ENCODE results near the gene COX19. TPM values are rescaled to one million over a fixed set of nuclear protein-coding genes. Genes with fewer than 3 reads are reported as not detected.

The COX19 gene
- total and polyA plus RNA-seq, 2 of the 13 experiments (the other 11 are each of a cell fraction or from before 2014, with no cell fraction given), result 11.5 to 21.7 TPM

GRCh38 chr7:977326-978048 is 2.1 kb upstream of the COX19 start (continued):
- peak; percentile 62; the same call in 1 of the 2 replicates for TF ChIP-seq CSRNP1 (CRISPR knock-in tag; IDR thresholded peaks at IDR 0.05)
- peak; percentile 87 for TF ChIP-seq ZNF709 (CRISPR knock-in tag; IDR thresholded peaks at IDR 0.05)
- no peak for TF ChIP-seq ZNF569 (CRISPR knock-in tag; IDR thresholded peaks at IDR 0.05; ENCODE audit: borderline replicate concordance)
- peak; percentile 95 for TF ChIP-seq NCOA2 (CRISPR knock-in tag; IDR thresholded peaks at IDR 0.05)
- peak; percentile 32; the same call in 1 of the 2 replicates for TF ChIP-seq BCL3 (CRISPR knock-in tag; IDR thresholded peaks at IDR 0.05)
- 0 out of 2 replicates have a peak, but pooled peaks have one; percentile 86 for TF ChIP-seq GFI1 (CRISPR knock-in tag; IDR thresholded peaks at IDR 0.05; ENCODE audit: borderline replicate concordance)
- TF ChIP-seq ZNF143 (CRISPR knock-in tag; IDR thresholded peaks at IDR 0.05), result peak; percentile 63; the same call in 1 of the 2 replicates
- no peak for TF ChIP-seq LCORL (IDR thresholded peaks at IDR 0.05)
- peak; percentile 56; the same call in 1 of the 2 replicates for TF ChIP-seq LCORL (CRISPR knock-in tag; IDR thresholded peaks at IDR 0.05)
- peak; percentile 15; the same call in 1 of the 2 replicates for TF ChIP-seq HMG20A (CRISPR knock-in tag; IDR thresholded peaks at IDR 0.05; ENCODE audit: borderline replicate concordance)
- peak; percentile 86; the same call in 1 of the 2 replicates for TF ChIP-seq STAT6 (CRISPR knock-in tag; IDR thresholded peaks at IDR 0.05; ENCODE audit: borderline replicate concordance)
- peak; percentile 64; the same call in 1 of the 2 replicates for TF ChIP-seq POLR2AphosphoS2 (IDR thresholded peaks at IDR 0.05; ENCODE audit: low read depth, low read length)
- TF ChIP-seq ZNF205 (CRISPR knock-in tag; IDR thresholded peaks at IDR 0.05), result peak; percentile 83; the same call in 1 of the 2 replicates
- TF ChIP-seq YEATS4 (CRISPR knock-in tag; IDR thresholded peaks at IDR 0.05; ENCODE audit: borderline replicate concordance), result peak; percentile 92
- TF ChIP-seq MTERF4 (CRISPR knock-in tag; IDR thresholded peaks at IDR 0.05), result 0 out of 2 replicates have a peak, but pooled peaks have one; percentile 21
- TF ChIP-seq ZNF326 (CRISPR knock-in tag; IDR thresholded peaks at IDR 0.05; ENCODE audit: borderline replicate concordance), result no peak
- no peak for TF ChIP-seq FOXA1 (IDR thresholded peaks at IDR 0.05)
- peak; percentile 5; the same call in 1 of the 2 replicates for TF ChIP-seq FOXA1 (CRISPR knock-in tag; IDR thresholded peaks at IDR 0.05)
